Sciatic nerve (tissue), 2 donors: ENCODE data around the gene VTN. TPM values are rescaled to one million over a fixed set of nuclear protein-coding genes. Genes with fewer than 3 reads are reported as not detected.
A peak's percentile ranks its signal among the peaks of the same experiment; 100 is the strongest.

Experiments
- ATAC-seq: fragments of 200-7000 bp; cut with Tn5 transposase; one replicate; pipeline ENCODE4 v1.9.1; 2020; ENCODE audit warnings: mild to moderate bottlenecking, moderate library complexity
- DNase-seq: peaks from one replicate; pipeline ENCODE4 v3.0.0-alpha.2; 2020; ENCODE audit warnings: low spot score
- intact Hi-C: fragments of 100-400 bp; cut with DNase I; formaldehyde crosslinking; loops from one replicate; pipeline ENCODE4 v1.14.2; 2022
- total RNA-seq: library from RNA; stranded (reverse); fragmentation: NEBNext Ultra II Directional; extraction: Animal tissue kit (Norgen Biotek cat#: 25700); gene quantifications from one replicate; pipeline ENCODE4 v1.2.1, GENCODE V29; 2021
- donor health status: DM: no; HTN: no; CAD: no.
- donor health status: DM: no; HTN: no; CAD: no.

VTN gene
- total RNA-seq, 1 donor from 2014 or later = 2.1 TPM

DNA sequence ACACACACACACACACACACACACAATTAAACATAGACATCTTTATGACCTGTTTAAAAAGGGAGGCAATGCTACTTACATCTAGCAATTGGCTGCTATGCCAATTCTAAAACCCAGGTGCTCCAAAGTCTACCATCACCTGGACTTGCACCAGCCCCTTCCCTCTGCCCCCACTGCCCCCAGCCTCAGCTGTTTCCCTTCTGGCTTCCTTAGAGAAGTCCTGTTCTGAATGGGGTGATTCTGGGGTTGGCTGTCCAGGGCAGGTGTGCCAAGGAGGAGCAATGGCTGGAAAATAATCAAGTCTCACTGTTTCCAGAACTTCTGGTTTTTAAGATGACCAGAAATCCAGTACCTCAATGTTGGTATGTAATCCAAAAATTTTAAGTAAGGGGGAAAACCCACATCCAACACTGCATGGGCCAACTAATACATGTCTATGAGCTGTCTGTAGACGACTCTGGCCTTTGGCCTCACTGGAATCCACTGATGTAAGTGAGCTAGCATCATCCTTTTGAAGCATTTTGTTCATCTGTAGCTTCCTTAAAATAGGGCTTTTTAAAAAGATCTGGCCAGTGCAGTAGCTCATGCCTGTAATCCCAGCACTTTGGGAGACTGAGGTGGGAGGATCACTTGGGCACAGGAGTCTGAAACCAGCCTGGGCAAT is 36.9 kb downstream of the VTN start:
- ATAC-seq (no peak), DNase-seq (no peak)
- intact Hi-C loops = no loop called here

DNA sequence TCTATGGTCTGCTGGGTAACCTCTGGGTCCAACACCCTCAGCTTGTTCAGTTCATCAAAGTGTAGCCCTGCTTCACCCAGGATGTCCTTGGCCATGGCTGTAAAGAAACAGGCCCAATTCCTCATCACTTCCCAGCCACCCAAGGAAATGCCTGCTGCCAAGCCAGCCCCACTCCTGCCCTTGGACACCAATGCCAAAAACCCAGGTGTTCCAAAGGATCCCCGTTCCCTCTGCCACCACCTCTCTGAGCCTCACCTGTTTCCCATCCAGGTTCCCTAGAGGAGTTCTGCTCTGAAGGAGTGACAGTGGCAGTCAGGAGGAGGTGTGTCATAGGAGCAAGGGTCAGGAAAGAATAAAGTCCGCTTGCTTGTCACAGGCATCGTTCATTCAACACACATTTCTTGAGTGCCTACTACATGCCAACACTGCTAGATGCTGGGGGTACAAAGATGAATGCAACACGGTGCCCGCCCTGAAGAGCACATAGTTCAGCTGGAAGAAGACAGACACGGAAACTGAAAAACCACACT is 38.2 kb downstream of the VTN start:
- no peak for DNase-seq
- intact Hi-C loops = no loop called here
- no peak for ATAC-seq

DNA sequence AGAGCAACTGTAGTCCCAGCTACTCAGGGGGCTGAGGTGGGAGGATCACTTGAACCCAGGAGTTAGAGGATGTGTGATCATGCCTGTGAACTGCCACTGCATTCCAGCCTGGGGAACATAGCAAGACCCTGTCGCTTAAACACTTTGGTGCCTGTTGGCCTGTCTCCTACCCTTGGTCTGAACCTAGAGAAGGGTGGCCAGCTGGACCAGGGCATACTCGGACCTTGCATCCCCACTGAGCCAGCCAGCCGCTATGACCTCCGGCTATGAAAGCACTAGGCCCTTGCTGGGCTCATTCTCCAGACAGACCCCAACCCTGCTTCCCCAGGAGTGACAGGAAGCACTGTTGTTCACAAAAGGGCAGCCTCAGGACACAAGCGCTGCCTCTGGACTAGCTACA is 39.4 kb downstream of the VTN start:
- ATAC-seq (no peak), DNase-seq (peak; percentile 51)
- intact Hi-C loops = no loop called here

DNA sequence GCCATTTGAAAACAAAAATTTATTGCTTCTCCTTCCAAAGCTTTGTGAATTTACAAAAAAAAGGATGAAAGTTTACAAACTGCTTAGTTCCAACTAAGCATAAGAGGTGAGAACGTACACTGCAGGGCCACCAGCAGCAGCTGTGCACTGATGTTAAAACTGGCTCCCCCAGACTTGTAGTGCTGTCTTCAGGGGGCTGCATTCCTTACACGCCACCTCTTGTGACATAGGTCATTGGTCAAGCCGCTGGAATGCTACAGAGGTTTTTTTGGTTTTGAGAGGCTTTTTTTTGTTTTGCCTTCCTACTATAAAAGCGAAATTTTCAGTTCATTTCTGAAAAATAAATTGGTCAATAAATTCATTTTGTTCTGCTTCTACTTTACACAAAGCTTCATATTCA is 41.8 kb downstream of the VTN start:
- DNase-seq (peak; percentile 12), ATAC-seq (no peak)
- intact Hi-C loops = no loop called here

DNA sequence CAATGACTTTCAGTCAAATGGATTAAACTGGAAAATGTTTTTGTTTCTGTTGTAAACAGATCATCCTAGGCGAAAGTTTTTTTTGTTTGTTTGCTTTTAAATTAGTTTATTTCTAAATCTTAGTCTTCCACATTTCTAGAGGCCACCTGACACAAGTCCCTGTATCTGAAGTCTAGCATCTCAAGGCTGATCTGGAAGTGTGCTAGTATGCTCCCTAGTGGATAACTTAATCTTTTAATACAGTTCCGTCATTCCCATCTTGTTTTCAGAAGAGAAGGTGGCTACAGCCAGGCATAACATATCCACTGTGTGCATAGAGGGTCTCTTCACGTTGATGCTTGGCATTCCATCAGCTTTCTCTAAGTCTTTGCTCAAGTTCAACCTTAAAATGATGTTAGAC is 42.4 kb downstream of the VTN start:
- DNase-seq = no peak
- ATAC-seq = no peak
- intact Hi-C loops = no loop called here

DNA sequence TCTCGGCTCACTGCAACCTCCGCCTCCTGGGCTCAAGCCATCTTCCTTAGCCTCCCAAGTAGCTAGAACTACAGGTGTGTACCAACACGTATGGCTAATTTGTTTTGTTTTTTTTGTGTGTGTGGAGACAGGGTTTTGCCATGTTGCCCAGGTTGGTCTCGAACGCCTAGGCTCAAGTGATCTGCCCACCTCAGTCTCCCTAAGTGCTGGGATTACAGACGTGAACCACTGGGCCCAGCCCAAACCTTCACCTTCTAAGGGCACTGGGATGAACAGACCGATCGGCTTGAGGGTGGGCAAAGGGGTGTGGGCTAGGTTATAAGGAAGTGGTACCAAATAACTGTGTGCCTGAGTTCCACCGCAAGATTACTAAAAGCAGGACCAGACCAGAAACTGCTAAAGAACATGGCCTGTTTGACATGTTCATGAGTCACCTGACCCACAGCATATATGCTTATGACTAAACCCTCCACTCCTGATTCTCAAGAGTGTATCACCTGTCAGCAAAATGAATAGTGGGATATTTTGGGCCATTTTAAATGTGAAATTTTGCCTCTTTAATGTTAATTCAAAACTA is 43.0 kb downstream of the VTN start:
- intact Hi-C loops = no loop called here
- DNase-seq (no peak), ATAC-seq (no peak)

DNA sequence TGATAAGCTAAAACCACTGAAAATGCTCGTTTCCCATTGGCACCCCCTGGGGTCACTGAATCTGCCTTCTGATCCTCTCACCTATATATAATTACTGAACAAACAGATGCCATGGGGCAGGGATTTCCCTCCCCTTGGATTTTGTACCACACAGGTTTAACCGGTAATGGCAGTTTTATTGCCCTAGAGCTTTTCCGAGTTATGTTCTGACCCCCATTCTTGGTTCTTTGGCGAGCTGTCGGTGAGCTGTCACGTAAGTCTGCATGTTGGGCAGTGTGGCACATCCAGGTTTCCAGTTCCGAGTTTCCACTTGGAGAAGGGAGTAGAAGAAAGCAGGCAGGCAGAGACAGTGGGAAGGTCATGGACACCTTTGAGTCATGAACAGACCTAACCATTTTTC is 44.0 kb downstream of the VTN start:
- intact Hi-C loops = no loop called here
- no peak for ATAC-seq
- no peak for DNase-seq

DNA sequence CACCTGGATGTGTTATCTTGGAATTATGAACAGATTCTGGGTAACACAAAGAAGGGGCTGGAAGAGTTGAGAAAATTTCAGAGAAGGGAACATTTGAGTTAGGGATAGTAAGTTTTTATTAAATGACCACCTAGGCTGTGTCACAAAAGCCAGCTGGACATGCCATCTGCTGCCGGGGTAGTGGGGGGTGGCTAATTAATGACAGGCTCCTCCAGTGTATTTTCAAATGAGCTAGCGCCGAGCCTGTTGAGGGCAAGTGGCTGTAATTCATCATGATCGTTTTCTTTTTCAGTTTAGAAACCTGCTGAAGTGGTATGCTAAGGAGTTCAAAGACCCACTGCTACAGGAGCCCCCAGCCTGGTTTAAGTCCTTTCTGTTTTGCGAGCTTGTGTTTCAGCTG is 44.9 kb downstream of the VTN start:
- no peak for DNase-seq
- intact Hi-C loops = no loop called here
- no peak for ATAC-seq

DNA sequence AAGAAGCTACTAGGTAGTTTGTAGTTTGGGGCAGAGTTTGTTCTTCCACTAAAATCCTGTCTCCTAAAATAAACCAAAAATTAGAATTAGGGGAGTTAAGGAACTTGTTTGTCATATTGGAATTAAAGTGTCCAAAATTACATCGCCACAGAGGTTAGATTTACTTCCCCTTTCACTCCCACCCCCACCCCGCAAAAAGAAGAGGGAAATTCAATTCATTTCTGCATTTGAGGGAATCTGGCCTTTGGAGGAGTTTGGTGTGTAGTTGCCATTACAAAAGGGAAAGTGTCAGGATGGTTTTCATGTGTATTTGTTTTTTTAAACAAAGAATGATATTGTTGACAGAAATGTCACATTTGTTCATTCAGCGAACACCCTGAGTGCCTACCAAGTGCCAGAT is 45.3 kb downstream of the VTN start:
- intact Hi-C loops = no loop called here
- ATAC-seq = no peak

DNA sequence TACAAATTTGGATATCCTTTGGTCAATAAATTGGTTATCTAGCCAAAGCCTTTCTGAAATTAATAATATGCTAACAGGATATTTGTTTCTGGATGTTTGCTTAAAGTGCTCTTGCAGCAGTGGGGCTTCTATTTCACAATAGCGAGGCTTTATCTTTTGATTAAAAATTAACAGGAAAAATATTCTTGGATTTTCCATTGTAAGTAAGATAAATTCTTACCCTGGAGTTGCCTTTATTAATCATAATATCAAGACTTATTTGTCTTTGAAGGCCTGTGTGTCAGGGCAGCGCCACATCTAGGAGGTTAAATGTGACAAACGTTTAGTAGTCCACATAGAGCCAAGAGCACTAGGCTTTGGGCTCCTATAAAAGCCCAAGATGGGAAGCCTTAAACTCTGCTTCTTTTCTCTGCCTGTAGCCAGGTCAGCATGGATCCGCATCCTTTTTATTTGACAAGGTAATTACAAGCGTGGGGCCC is 45.8 kb downstream of the VTN start:
- ATAC-seq = no peak
- intact Hi-C loops = no loop called here
- no peak for DNase-seq

More for the DNA sequence above, 45.3 kb downstream of the VTN start:
- DNase-seq = no peak

DNA sequence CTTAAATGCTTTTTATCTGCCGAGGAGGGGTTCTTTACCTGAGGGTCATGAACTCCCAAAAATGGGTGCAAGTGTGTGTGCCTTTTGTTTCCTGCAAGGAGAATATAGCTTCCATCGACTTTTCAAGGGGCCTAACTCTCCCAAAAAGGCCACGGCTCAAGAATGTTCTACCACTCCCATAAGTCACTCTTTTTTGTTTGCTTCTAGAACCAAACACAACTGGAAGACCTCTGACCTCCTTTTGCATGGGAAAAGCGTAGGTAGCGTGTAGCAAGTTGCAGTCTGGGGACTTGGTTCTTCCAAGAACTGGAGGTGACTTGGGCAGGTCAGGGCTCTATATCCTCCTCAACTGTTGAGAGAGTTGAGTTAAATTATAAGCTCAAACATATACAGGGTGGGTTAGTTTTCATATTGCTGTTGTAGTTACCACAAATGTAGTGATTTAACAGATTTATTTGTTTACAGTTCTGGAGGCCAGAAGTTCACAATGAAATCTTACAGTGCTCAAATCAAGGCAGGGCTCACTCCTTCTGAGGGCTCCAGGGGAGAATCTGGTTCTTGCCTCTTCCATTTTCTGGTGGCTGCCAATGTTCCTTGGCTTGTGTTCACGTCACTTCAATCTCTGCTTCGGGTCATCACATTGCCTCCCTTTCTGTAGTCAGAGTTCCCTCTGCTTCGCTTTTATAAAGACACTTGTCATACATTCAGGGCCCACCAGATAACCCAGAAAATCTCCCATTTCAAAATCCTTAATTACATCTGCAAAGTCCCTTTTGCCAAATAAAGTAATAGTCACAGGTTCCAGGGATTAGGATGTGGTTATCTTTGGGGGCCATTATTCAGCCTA is 49.7 kb downstream of the VTN start:
- ATAC-seq (no peak), DNase-seq (no peak)
- intact Hi-C loops = no loop called here

DNA sequence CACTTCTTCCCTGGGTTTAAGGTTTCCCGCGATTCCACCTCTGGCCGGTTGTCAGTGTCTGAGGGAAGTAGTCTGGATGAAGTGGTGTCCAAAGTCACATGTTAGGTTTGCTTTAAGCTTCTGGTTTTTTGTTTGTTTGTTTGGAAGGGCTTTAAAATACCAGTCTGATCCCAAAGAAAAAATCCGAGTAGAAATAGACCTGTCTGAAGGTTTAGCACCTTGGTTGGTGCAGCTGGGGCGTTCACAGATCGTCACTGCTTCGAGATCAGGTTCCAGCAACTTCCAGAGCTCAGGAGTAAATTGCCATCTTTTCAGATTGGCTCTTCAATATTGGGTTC is 50.5 kb downstream of the VTN start:
- DNase-seq = no peak
- no peak for ATAC-seq
- intact Hi-C loops = no loop called here

DNA sequence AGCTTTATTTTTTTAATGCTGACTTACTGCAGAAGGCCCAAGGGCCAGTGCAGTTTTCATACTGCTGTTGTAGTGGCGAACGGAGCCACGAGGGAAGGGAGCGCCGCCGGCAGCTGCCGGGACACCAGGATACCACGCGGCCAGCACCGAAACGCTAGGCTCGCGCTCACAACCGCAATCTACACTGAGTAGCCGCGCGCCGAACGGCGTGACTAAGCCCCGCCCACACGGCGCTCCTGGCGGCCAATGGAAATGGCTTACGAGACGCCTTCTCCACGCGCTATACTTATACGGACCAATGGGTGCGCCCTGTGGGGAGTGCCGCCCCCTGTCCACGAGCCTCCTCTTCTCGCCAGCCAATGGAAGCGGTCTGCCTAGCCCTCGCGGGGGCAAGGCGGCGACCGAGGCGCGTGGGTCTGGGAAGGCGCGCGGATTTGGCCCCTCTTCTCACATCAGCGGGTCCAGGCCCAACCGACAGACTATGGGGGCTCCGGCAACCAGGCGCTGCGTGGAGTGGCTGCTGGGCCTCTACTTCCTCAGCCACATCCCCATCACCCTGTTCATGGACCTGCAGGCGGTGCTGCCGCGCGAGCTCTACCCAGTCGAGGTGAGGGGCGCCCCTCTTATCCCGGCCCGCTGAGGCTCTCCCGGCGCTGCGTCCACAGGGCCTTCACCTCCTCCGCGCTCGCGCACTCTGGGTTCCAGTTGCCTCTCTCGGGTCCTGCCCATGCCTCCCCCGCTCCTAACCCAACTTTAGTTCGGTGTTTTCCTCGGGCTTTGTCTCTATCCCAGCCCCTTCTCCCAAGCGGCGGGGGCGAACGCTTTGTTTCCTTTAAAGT is 51.1 kb downstream of the VTN start, which contains the start of gene TMEM97:
TSS of gene TMEM97 (plus strand) at position 442 of the 839 bp plus-strand sequence. CDS start at position 482, 40 bp downstream.
- intact Hi-C loops = no loop called here
- DNase-seq = peak; percentile 96
- peak; percentile 100 for ATAC-seq

DNA sequence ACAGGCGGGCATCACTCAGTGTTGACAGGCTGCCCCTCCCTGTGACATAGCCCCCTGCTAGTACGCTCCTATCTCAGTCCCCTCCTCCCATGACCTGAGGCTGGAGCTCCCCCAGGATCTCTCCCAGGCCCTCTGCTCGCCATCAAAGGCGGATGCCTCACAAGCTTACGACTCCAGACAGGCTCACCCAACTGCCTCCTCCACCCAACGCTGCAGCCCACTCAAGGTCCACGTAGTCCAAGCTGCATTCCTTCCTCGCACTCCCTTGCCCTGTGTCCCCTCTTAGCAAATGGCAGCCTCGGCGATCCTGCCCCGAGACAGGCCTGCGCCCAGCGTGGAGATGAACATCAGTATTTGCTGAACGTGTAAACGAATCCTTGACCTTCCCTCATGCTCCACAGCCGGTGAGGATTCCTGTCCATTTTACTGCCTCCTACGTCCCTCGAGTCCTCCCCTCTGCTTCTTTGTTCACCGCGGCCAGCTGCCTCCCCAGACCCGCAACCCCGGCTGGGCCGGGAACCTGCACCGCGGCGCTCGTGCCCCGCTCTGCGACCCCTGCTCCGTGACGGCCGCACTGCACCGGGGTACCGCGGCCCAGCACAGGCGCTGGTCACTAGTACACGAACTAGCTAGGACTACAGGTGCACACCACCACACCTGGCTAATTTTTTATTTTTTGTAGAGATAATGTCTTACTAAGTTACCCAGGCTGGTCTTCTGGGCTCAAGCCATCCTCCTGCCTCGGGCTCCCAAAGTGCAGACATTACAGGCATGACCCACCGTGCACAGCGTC is 51.9 kb downstream of the VTN start:
- ATAC-seq = no peak
- DNase-seq = no peak
- intact Hi-C loops = no loop called here
